ENCODE data around the gene C19orf38. TPM values are rescaled to one million over a fixed set of nuclear protein-coding genes. Genes with fewer than 3 reads are reported as not detected.

The C19orf38 gene
- total and polyA plus RNA-seq, 9 of the 15 experiments (the other 6 are each of a cell fraction or from before 2014, with no cell fraction given), result 0.14 to 0.18 TPM; not detected in 7

- TF ChIP-seq ZNF395 (CRISPR knock-in tag; IDR thresholded peaks at IDR 0.05) (peak; percentile 66; the same call in 1 of the 2 replicates), BACH1 (tag; IDR thresholded peaks at IDR 0.05) (peak; percentile 97), ADNP (tag; IDR thresholded peaks at IDR 0.05) (no peak), RBM22 (IDR thresholded peaks at IDR 0.05; ENCODE audit: low read depth, low read length, poor library complexity, severe bottlenecking) (no peak), TCF3 (CRISPR knock-in tag; IDR thresholded peaks at IDR 0.05) (peak; percentile 34), HMG20A (CRISPR knock-in tag; conservative IDR thresholded peaks at IDR 0.05) (no peak), HDAC1 (IDR thresholded peaks at IDR 0.05) (peak in 1 of 2 experiments; percentile 67; a peak in 1 of 4 replicates), CEBPG (CRISPR knock-in tag; IDR thresholded peaks at IDR 0.05) (0 out of 2 replicates have a peak, but pooled peaks have one; percentile 6), CEBPG (tag; conservative IDR thresholded peaks at IDR 0.05 in 1 of 2, IDR thresholded peaks at IDR 0.05 in 1 of 2) (no peak), TRIM24 (IDR thresholded peaks at IDR 0.05) (0 out of 4 replicates have a peak, but pooled peaks of 1 of the 2 experiments have one; percentile 43), TAF7 (tag; IDR thresholded peaks at IDR 0.05) (no peak), CREM (IDR thresholded peaks at IDR 0.05; ENCODE audit: low read depth) (peak; percentile 79), CBX1 (IDR thresholded peaks at IDR 0.05; ENCODE audit: low read depth) (peak; percentile 25; the same call in 1 of the 2 replicates), FOSL1 (tag; conservative IDR thresholded peaks at IDR 0.05) (peak; percentile 67), NFE2L1 (tag; IDR thresholded peaks at IDR 0.05; ENCODE audit: borderline replicate concordance, low read depth) (peak; percentile 82), CBFB (CRISPR knock-in tag; IDR thresholded peaks at IDR 0.05) (peak; percentile 53; the same call in 1 of the 2 replicates), ZNF324 (CRISPR knock-in tag; IDR thresholded peaks at IDR 0.05) (0 out of 2 replicates have a peak, but pooled peaks have one; percentile 25), L3MBTL2 (IDR thresholded peaks at IDR 0.05) (peak; percentile 65; the same call in 1 of the 2 replicates), JUND (IDR thresholded peaks at IDR 0.05; ENCODE audit: borderline replicate concordance, low read depth, low read length) (peak; percentile 83), JUND (tag; IDR thresholded peaks at IDR 0.05; ENCODE audit: borderline replicate concordance, low read depth, low read length) (peak; percentile 74; the same call in 2 of the 3 replicates), HDAC2 (IDR thresholded peaks at IDR 0.05) (peak; percentile 59; the same call in 1 of the 2 replicates), ZBTB9 (CRISPR knock-in tag; IDR thresholded peaks at IDR 0.05) (peak; percentile 80), RNF2 (IDR thresholded peaks at IDR 0.05) (peak; percentile 67; the same call in 1 of the 2 replicates), CTBP1 (IDR thresholded peaks at IDR 0.05; ENCODE audit: borderline replicate concordance) (peak; percentile 73), NFIC (IDR thresholded peaks at IDR 0.05) (peak; percentile 19)
These were observed 35.3 kb upstream of the C19orf38 start (continued) for GRCh38 chr19:10812902-10813404.

Measured in K562 (cell line).